H9 (cell line): ENCODE measurements around the gene RAD18. TPM values are rescaled to one million over a fixed set of nuclear protein-coding genes. Genes with fewer than 3 reads are reported as not detected.

Experiments used
- DNase-seq: peaks from one replicate; pipeline ENCODE4 v3.0.0-alpha.2; 2017
- H2AFZ ChIP-seq: one replicate; pipeline ENCODE4 v1.6.1; 2013; ENCODE audit warnings: mild to moderate bottlenecking, low read length, control low read depth, moderate library complexity
- H2AK5ac ChIP-seq: 2 replicates; pipeline ENCODE4 v1.6.1; 2013; ENCODE audit warnings: low read length, control low read depth, mixed read lengths; ENCODE audit not compliant: insufficient read length
- H2BK120ac ChIP-seq: one replicate; pipeline ENCODE4 v1.6.1; 2013; ENCODE audit warnings: low read depth, mild to moderate bottlenecking, low read length, control low read depth, inconsistent platforms; ENCODE audit not compliant: poor library complexity, severe bottlenecking
- H2BK12ac ChIP-seq: 2 replicates; pipeline ENCODE4 v1.6.1; 2013; ENCODE audit warnings: low read length, control low read depth, mixed read lengths, low read depth; ENCODE audit not compliant: insufficient read length
- H2BK15ac ChIP-seq: 2 replicates; pipeline ENCODE4 v1.6.1; 2013; ENCODE audit warnings: low read depth, low read length, control low read depth
- H2BK20ac ChIP-seq: one replicate; pipeline ENCODE4 v1.6.1; 2013; ENCODE audit warnings: low read depth, mild to moderate bottlenecking, low read length, control low read depth, inconsistent platforms; ENCODE audit not compliant: poor library complexity, severe bottlenecking
- H2BK5ac ChIP-seq: 2 replicates; pipeline ENCODE4 v1.6.1; 2013; ENCODE audit warnings: low read length, control low read depth, mixed read lengths; ENCODE audit not compliant: insufficient read length
- H3K14ac ChIP-seq: 2 replicates; pipeline ENCODE4 v1.6.1; 2013; ENCODE audit warnings: low read length, control low read depth; ENCODE audit not compliant: insufficient read depth
- H3K18ac ChIP-seq: 2 replicates; pipeline ENCODE4 v1.6.1; 2013; ENCODE audit warnings: low read depth, mild to moderate bottlenecking, mixed read lengths, low read length, control low read depth; ENCODE audit not compliant: insufficient read length
- H3K23ac ChIP-seq: 2 replicates; pipeline ENCODE4 v1.6.1; 2013; ENCODE audit warnings: low read length, control low read depth, mixed read lengths, low read depth; ENCODE audit not compliant: insufficient read length
- H3K23me2 ChIP-seq: 2 replicates; pipeline ENCODE4 v1.6.1; 2013; ENCODE audit warnings: low read depth, mild to moderate bottlenecking, mixed read lengths, low read length, control low read depth; ENCODE audit not compliant: insufficient read length, poor library complexity, severe bottlenecking
- H3K27ac ChIP-seq: 2 replicates; pipeline ENCODE4 v1.5.1; 2013; ENCODE audit warnings: low read length, control low read depth, mixed read lengths, low read depth; ENCODE audit not compliant: insufficient read length
- H3K27me3 ChIP-seq: 2 replicates; pipeline ENCODE4 v1.6.1; 2013; ENCODE audit warnings: low read length, control low read depth, inconsistent platforms; ENCODE audit not compliant: insufficient read depth
- H3K4ac ChIP-seq: 2 replicates; pipeline ENCODE4 v1.6.1; 2013; ENCODE audit warnings: low read depth, mild to moderate bottlenecking, control low read depth, inconsistent platforms, low read length, moderate library complexity
- H3K4me1 ChIP-seq: 2 replicates; pipeline ENCODE4 v1.6.1; 2013; ENCODE audit warnings: low read length, control low read depth, inconsistent platforms; ENCODE audit not compliant: insufficient read depth
- H3K4me2 ChIP-seq: 2 replicates; pipeline ENCODE4 v1.6.1; 2013; ENCODE audit warnings: low read length, control low read depth, mixed read lengths; ENCODE audit not compliant: insufficient read length, insufficient read depth
- H3K56ac ChIP-seq: 2 replicates; pipeline ENCODE4 v1.6.1; 2013; ENCODE audit warnings: low read depth, mild to moderate bottlenecking, mixed read lengths, low read length, control low read depth; ENCODE audit not compliant: insufficient read length
- H3K79me1 ChIP-seq: 2 replicates; pipeline ENCODE4 v1.6.1; 2013; ENCODE audit warnings: low read depth, mild to moderate bottlenecking, moderate library complexity, low read length, control low read depth, inconsistent platforms; ENCODE audit not compliant: insufficient read depth, poor library complexity, severe bottlenecking
- H3K79me2 ChIP-seq: 2 replicates; pipeline ENCODE4 v1.6.1; 2013; ENCODE audit warnings: low read length, control low read depth, inconsistent platforms; ENCODE audit not compliant: insufficient read depth
- H3K9ac ChIP-seq: 2 replicates; pipeline ENCODE4 v1.6.1; 2013; ENCODE audit warnings: low read length, control low read depth, mixed read lengths; ENCODE audit not compliant: insufficient read length; ENCODE audit errors: extremely low read depth
- H3K9me3 ChIP-seq: one replicate; pipeline ENCODE4 v1.6.1; 2013; ENCODE audit warnings: low read depth, low read length, inconsistent platforms; ENCODE audit not compliant: control insufficient read depth
- H3T11ph ChIP-seq: one replicate; pipeline ENCODE4 v1.6.1; 2013; ENCODE audit warnings: mild to moderate bottlenecking, low read length, control low read depth, inconsistent platforms
- H4K20me1 ChIP-seq: one replicate; pipeline ENCODE4 v1.6.1; 2013; ENCODE audit not compliant: control insufficient read depth, insufficient read length, insufficient read depth
- H4K5ac ChIP-seq: 2 replicates; pipeline ENCODE4 v1.6.1; 2013; ENCODE audit warnings: low read depth, mild to moderate bottlenecking, mixed read lengths, low read length, control low read depth; ENCODE audit not compliant: insufficient read length
- H4K8ac ChIP-seq: replicated peaks from 2 replicates; pipeline ENCODE4 v1.6.1; 2013; ENCODE audit warnings: low read length, control low read depth, mixed read lengths, low read depth; ENCODE audit not compliant: insufficient read length
- H4K91ac ChIP-seq: 2 replicates; pipeline ENCODE4 v1.6.1; 2013; ENCODE audit warnings: low read depth, mild to moderate bottlenecking, moderate library complexity, mixed read lengths, low read length, control low read depth; ENCODE audit not compliant: insufficient read length
- H3K27ac Mint-ChIP-seq, 3 experiments: 2 replicates in 2 of 3; 3 replicates in 1 of 3; pipeline ENCODE4 v1.8.0; 2020 to 2021; ENCODE audit warnings: mixed read lengths in 3 of 3, mild to moderate bottlenecking in 1 of 3, moderate library complexity in 1 of 3
- H3K27me3 Mint-ChIP-seq: 2 replicates; pipeline ENCODE4 v1.8.0; 2021; ENCODE audit warnings: low read depth, mild to moderate bottlenecking, moderate library complexity, mixed read lengths
- H3K36me3 Mint-ChIP-seq, 3 experiments: 2 replicates in 2 of 3; 3 replicates in 1 of 3; pipeline ENCODE4 v1.8.0; 2020 to 2021; ENCODE audit warnings: low read depth in 3 of 3, mixed read lengths in 3 of 3; ENCODE audit not compliant: insufficient read depth in 1 of 3
- H3K4me1 Mint-ChIP-seq, 2 experiments: 2 replicates each; pipeline ENCODE4 v1.8.0; 2020; ENCODE audit warnings: mixed read lengths in 2 of 2
- H3K4me3 Mint-ChIP-seq, 2 experiments: 2 replicates in 1 of 2; 3 replicates in 1 of 2; pipeline ENCODE4 v1.8.0; 2020 to 2021; ENCODE audit warnings: mild to moderate bottlenecking in 2 of 2, mixed read lengths in 2 of 2, moderate library complexity in 1 of 2
- H3K9me3 Mint-ChIP-seq, 2 experiments: 2 replicates in 1 of 2; 3 replicates in 1 of 2; pipeline ENCODE4 v1.8.0; 2020; ENCODE audit warnings: mild to moderate bottlenecking in 2 of 2, mixed read lengths in 2 of 2, moderate library complexity in 1 of 2
- CTCF ChIP-seq: fragments of 200-600 bp; sonication (generic); conservative IDR thresholded peaks from 3 replicates; pipeline ENCODE4 v1.8.0; 2021; ENCODE audit warnings: antibody characterized with exemption, mild to moderate bottlenecking
- WGBS: extraction: QIAGEN DNeasy Blood & Tissue Kit; methylation state at CpG from one replicate; pipeline ENCODE4 v1.1.7; 2013; ENCODE audit warnings: missing lambda C conversion rate, low lambda C conversion rate, mixed read lengths; ENCODE audit not compliant: insufficient read length; ENCODE audit errors: extremely low coverage; 5-methylcytosine and 5-hydroxymethylcytosine counted together
- total RNA-seq: library from RNA; stranded (reverse); gene quantifications from 2 replicates; pipeline ENCODE4 v1.2.1, GENCODE V29; 2021

The RAD18 gene
- total RNA-seq, 1 experiment from 2014 or later = 27.8 TPM

- H3K9me3 Mint-ChIP-seq = no peaks in the 10 kb centered on the region
- H3K27me3 ChIP-seq = no peaks in the 10 kb centered on the region
These were observed 6.0 kb upstream of the RAD18 start for GRCh38 chr3:8969241-8969640.

More at GRCh38 chr3:8969241-8969640, 6.0 kb upstream of the RAD18 start:
- Histone ChIP-seq H3K23me2 (no peaks in the 10 kb centered on the region), H3K4ac (no peak overlapping the region), H3T11ph (no peak overlapping the region), H2BK5ac (no peak overlapping the region), H3K56ac (no peak overlapping the region), H2AFZ (no peak overlapping the region), H3K18ac (no peak overlapping the region), H3K27ac (no peak overlapping the region), H3K9me3 (no peaks in the 10 kb centered on the region), H2BK20ac (no peak overlapping the region), H3K79me2 (no peaks in the 10 kb centered on the region), H3K79me1 (no peaks in the 10 kb centered on the region), H4K5ac (no peak overlapping the region), H3K14ac (no peak overlapping the region), H2BK12ac (no peak overlapping the region), H2AK5ac (no peak overlapping the region), H2BK120ac (no peak overlapping the region), H3K4me2 (no peak overlapping the region), H4K91ac (no peak overlapping the region), H3K4me1 (no peaks in the 10 kb centered on the region; the same call in 1 of the 2 replicates), H3K23ac (no peak overlapping the region), H4K20me1 (no peaks in the 10 kb centered on the region), H2BK15ac (no peak overlapping the region), H4K8ac (no peak overlapping the region), H3K9ac (no peak overlapping the region)
- H3K4me3 Mint-ChIP-seq = no peak overlapping the region
- H3K27ac Mint-ChIP-seq = no peak overlapping the region
- H3K4me1 Mint-ChIP-seq = peaks cover 15 to 17% of the 10 kb centered on the region in 2 experiments
- WGBS = no CpG with 5 or more reads among the region's 4 CpGs
- no peak for DNase-seq
- peaks cover 21% of the 10 kb centered on the region for H3K27me3 Mint-ChIP-seq
- H3K36me3 Mint-ChIP-seq = no peaks in the 10 kb centered on the region
- no peak for TF ChIP-seq CTCF
